Measurements from ENCODE around the gene CBX3.
"Not testable (repeated sequence)": the region's sequence is repeated elsewhere in the genome, so short reads cannot be mapped to it uniquely, and the experiment has no call there.

CBX3 gene

DNA sequence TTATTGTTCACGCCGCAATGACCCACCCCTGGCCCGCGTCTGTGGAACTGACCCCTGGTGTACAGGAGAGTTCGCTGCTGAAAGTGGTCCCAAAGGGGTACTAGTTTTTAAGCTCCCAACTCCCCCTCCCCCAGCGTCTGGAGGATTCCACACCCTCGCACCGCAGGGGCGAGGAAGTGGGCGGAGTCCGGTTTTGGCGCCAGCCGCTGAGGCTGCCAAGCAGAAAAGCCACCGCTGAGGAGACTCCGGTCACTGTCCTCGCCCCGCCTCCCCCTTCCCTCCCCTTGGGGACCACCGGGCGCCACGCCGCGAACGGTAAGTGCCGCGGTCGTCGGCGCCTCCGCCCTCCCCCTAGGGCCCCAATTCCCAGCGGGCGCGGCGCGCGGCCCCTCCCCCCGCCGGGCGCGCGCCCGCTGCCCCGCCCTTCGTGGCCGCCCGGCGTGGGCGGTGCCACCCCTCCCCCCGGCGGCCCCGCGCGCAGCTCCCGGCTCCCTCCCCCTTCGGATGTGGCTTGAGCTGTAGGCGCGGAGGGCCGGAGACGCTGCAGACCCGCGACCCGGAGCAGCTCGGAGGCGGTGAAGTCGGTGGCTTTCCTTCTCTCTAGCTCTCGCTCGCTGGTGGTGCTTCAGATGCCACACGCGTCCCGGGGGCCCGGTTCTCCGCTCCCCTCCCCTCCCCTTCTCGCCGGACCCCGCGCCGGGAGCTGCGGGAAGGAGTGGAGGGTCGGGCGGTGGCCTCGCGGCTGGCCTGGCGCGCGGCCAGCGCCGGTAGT is at the start of gene CBX3:
Gene CBX3, plus strand, starts transcription at position 499 of the 772 bp plus-strand sequence. CDS start 1,254 bp downstream, outside the sequence.
- Histone ChIP-seq H3F3A (ENCODE audit: insufficient read depth) (peaks cover 63% of the 10 kb centered on the region), H3K4me3 (ENCODE audit: insufficient read depth, low read length, poor library complexity, severe bottlenecking) (peak within 1 kb of the TSS; percentile 99), H3K9ac (ENCODE audit: low read length) (peak within 1 kb of the TSS; percentile 98), H4K20me1 (ENCODE audit: low read depth, low read length) (peaks cover 67% of the 10 kb centered on the region), H3K9me3 (ENCODE audit: insufficient read depth, low read length) (no peaks in the 10 kb centered on the region), H3K36me3 (ENCODE audit: low read length) (peaks cover 69% of the 10 kb centered on the region), H3K79me2 (ENCODE audit: insufficient read depth, low read length) (peaks cover 90% of the 10 kb centered on the region), H2AFZ (ENCODE audit: low read depth, low read length, severe bottlenecking) (peak within 1 kb of the TSS; percentile 47), H3K27ac (ENCODE audit: low read depth, low read length) (peak within 1 kb of the TSS; percentile 97), H3K4me2 (ENCODE audit: low read depth, low read length, poor library complexity, severe bottlenecking) (peak within 1 kb of the TSS; percentile 77), H3K9me2 (replicated peaks; ENCODE audit: insufficient read depth, low read length) (no peaks in the 10 kb centered on the region), H3K27me3 (ENCODE audit: low read length) (no peaks in the 10 kb centered on the region)
- no peak for TF ChIP-seq EZH2phosphoT487 (conservative IDR thresholded peaks at IDR 0.05; ENCODE audit: low read length)
- TF ChIP-seq, protein P1, sequence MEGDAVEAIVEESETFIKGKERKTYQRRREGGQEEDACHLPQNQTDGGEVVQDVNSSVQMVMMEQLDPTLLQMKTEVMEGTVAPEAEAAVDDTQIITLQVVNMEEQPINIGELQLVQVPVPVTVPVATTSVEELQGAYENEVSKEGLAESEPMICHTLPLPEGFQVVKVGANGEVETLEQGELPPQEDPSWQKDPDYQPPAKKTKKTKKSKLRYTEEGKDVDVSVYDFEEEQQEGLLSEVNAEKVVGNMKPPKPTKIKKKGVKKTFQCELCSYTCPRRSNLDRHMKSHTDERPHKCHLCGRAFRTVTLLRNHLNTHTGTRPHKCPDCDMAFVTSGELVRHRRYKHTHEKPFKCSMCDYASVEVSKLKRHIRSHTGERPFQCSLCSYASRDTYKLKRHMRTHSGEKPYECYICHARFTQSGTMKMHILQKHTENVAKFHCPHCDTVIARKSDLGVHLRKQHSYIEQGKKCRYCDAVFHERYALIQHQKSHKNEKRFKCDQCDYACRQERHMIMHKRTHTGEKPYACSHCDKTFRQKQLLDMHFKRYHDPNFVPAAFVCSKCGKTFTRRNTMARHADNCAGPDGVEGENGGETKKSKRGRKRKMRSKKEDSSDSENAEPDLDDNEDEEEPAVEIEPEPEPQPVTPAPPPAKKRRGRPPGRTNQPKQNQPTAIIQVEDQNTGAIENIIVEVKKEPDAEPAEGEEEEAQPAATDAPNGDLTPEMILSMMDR (IDR thresholded peaks at IDR 0.05; ENCODE audit: insufficient read depth, low read length, poor library complexity, severe bottlenecking) = no peak

DNA sequence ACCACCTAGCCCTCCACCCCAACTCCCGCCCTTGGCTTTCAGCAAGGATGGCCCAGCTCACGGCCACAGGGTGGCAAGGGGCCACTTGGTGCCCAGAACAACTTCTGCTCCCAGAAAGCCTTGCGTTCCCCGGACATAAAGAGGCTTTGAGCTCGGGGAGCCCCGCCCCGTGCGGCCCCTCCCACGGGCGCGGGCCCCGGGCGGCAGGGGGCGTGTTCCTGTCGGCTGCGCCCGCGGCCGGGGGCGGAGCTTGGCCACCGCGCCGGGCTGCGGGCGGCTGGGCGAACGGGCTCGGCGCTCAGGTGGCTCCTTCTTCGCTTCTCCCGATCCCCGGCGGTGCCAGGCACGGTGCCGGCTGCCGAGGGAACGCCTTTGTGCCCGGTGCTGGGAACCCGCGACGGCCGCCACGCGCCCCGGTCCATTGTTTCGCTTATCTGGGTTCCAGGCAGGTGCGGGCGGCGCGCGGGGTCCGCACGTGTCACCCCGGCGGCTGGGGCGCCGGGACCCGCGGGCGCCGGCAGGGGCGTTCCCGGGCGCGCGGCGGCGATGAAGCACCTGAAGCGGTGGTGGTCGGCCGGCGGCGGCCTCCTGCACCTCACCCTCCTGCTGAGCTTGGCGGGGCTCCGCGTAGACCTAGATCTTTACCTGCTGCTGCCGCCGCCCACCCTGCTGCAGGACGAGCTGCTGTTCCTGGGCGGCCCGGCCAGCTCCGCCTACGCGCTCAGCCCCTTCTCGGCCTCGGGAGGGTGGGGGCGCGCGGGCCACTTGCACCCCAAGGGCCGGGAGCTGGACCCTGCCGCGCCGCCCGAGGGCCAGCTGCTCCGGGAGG is 49.4 kb upstream of the CBX3 start, which contains the start of gene NFE2L3:
Gene NFE2L3, plus strand, starts transcription at position 246 of the 829 bp plus-strand sequence. Its CDS starts 301 bp downstream, at position 547.
- Histone ChIP-seq H3K4me3 (ENCODE audit: insufficient read depth, low read length, poor library complexity, severe bottlenecking) (peak within 1 kb of the TSS; percentile 55), H4K20me1 (ENCODE audit: low read depth, low read length) (no peaks in the 10 kb centered on the region), H3K79me2 (ENCODE audit: insufficient read depth, low read length) (no peaks in the 10 kb centered on the region), H3K27ac (ENCODE audit: low read depth, low read length) (no peak within 1 kb of the TSS), H3K9me2 (replicated peaks; ENCODE audit: insufficient read depth, low read length) (no peaks in the 10 kb centered on the region), H2AFZ (ENCODE audit: low read depth, low read length, severe bottlenecking) (peak within 1 kb of the TSS; percentile 82), H3K9me3 (ENCODE audit: insufficient read depth, low read length) (no peaks in the 10 kb centered on the region), H3K27me3 (ENCODE audit: low read length) (no peaks in the 10 kb centered on the region), H3K9ac (ENCODE audit: low read length) (peak within 1 kb of the TSS; percentile 56), H3K4me2 (ENCODE audit: low read depth, low read length, poor library complexity, severe bottlenecking) (peak within 1 kb of the TSS; percentile 61), H3F3A (ENCODE audit: insufficient read depth) (peaks cover 8% of the 10 kb centered on the region; the same call in 1 of the 2 replicates), H3K36me3 (ENCODE audit: low read length) (no peaks in the 10 kb centered on the region)
- TF ChIP-seq EZH2phosphoT487 (conservative IDR thresholded peaks at IDR 0.05; ENCODE audit: low read length) = no peak
- TF ChIP-seq, protein P1 (IDR thresholded peaks at IDR 0.05; ENCODE audit: insufficient read depth, low read length, poor library complexity, severe bottlenecking) = no peak

- H3K36me3 ChIP-seq (ENCODE audit: low read length); H3K79me2 ChIP-seq (ENCODE audit: insufficient read depth, low read length); H4K20me1 ChIP-seq (ENCODE audit: low read depth, low read length); H3K27me3 ChIP-seq (ENCODE audit: low read length); H3K27ac ChIP-seq (ENCODE audit: low read depth, low read length); H3K9me2 ChIP-seq (replicated peaks; ENCODE audit: insufficient read depth, low read length); H3K9me3 ChIP-seq (ENCODE audit: insufficient read depth, low read length); H3F3A ChIP-seq (ENCODE audit: insufficient read depth): not testable (repeated sequence)
- Histone ChIP-seq H3K9ac (ENCODE audit: low read length) (peak overlapping the region; percentile 56), H2AFZ (ENCODE audit: low read depth, low read length, severe bottlenecking) (peak overlapping the region; percentile 76), H3K4me3 (ENCODE audit: insufficient read depth, low read length, poor library complexity, severe bottlenecking) (peak overlapping the region; percentile 55), H3K4me2 (ENCODE audit: low read depth, low read length, poor library complexity, severe bottlenecking) (peak overlapping the region; percentile 61)
- TF ChIP-seq EZH2phosphoT487 (conservative IDR thresholded peaks at IDR 0.05; ENCODE audit: low read length) = 0 out of 2 replicates have a peak, but pooled peaks have one; percentile 74
Observed at GRCh38 chr7:26152782-26153240, 48.7 kb upstream of the CBX3 start.

Data from SU-DHL-6 (cell line).